Liver (tissue), 9 donors: Measurements from ENCODE around the gene ATP7B. TPM values are rescaled to one million over a fixed set of nuclear protein-coding genes. Genes with fewer than 3 reads are reported as not detected.

Source experiments
- DNase-seq: peaks from one replicate; pipeline ENCODE4 v3.0.0-alpha.2; 2017; ENCODE audit warnings: low spot score
- H3K27ac ChIP-seq, 2 donors: one replicate each; pipeline ENCODE4 v1.7.0; 2013; ENCODE audit warnings: inconsistent platforms in 2 of 2, low read length in 2 of 2, control low read depth in 1 of 2, low read depth in 1 of 2, mild to moderate bottlenecking in 1 of 2
- H3K27me3 ChIP-seq, 4 donors: one replicate each; pipeline versions ENCODE4 v1.6.1 to v1.7.0; 2013; ENCODE audit warnings: low read length in 3 of 4, inconsistent platforms in 1 of 4, mild to moderate bottlenecking in 1 of 4, moderate library complexity in 1 of 4; ENCODE audit not compliant: control insufficient read depth in 4 of 4, insufficient read depth in 4 of 4
- H3K36me3 ChIP-seq, 4 donors: one replicate each; pipeline versions ENCODE4 v1.6.1 to v1.7.0; 2013; ENCODE audit warnings: low read length in 3 of 4, mild to moderate bottlenecking in 3 of 4, low read depth in 1 of 4, moderate library complexity in 1 of 4; ENCODE audit not compliant: control insufficient read depth in 4 of 4, insufficient read depth in 3 of 4
- H3K4me1 ChIP-seq, 4 donors: one replicate each; pipeline versions ENCODE4 v1.6.1 to v1.7.0; 2013; ENCODE audit warnings: low read length in 3 of 4, mild to moderate bottlenecking in 3 of 4, moderate library complexity in 1 of 4; ENCODE audit not compliant: control insufficient read depth in 4 of 4, insufficient read depth in 4 of 4
- H3K4me3 ChIP-seq, 3 donors: one replicate each; pipeline versions ENCODE4 v1.6.1 to v1.7.0; 2013; ENCODE audit warnings: low read length in 3 of 3, control low read depth in 1 of 3, low read depth in 1 of 3, mild to moderate bottlenecking in 1 of 3
- H3K9ac ChIP-seq, 2 donors: one replicate each; pipeline ENCODE4 v1.7.0; 2013; ENCODE audit warnings: low read length in 2 of 2, mild to moderate bottlenecking in 2 of 2, moderate library complexity in 2 of 2, control low read depth in 1 of 2, low read depth in 1 of 2
- H3K9me3 ChIP-seq, 4 donors: one replicate each; pipeline versions ENCODE4 v1.6.1 to v1.7.0; 2013; ENCODE audit warnings: low read length in 3 of 4; ENCODE audit not compliant: control insufficient read depth in 4 of 4
- ATF3 ChIP-seq: IDR thresholded peaks from 2 replicates; pipeline ENCODE4 v1.6.1; 2016; ENCODE audit warnings: antibody characterized with exemption
- CTCF ChIP-seq: fragments of 150-350 bp; IDR thresholded peaks from 2 replicates; pipeline ENCODE4 v1.5.1; 2017; ENCODE audit warnings: improper control_type of control experiment, low read depth, low read length; ENCODE audit not compliant: missing input control
- EGR1 ChIP-seq, 2 donors: IDR thresholded peaks; 2 replicates each; pipeline ENCODE4 v1.6.1; 2016 to 2018; ENCODE audit warnings: antibody characterized with exemption in 2 of 2, low read depth in 2 of 2
- FOXA1 ChIP-seq: IDR thresholded peaks from 2 replicates; pipeline ENCODE4 v1.6.1; 2016; ENCODE audit warnings: antibody characterized with exemption
- FOXA2 ChIP-seq: IDR thresholded peaks from 2 replicates; pipeline ENCODE4 v1.6.1; 2016; ENCODE audit warnings: antibody characterized with exemption
- GABPA ChIP-seq, 2 donors: IDR thresholded peaks in 1 of 2; conservative IDR thresholded peaks in 1 of 2; 2 replicates each; pipeline ENCODE4 v1.6.1; 2016; ENCODE audit warnings: antibody characterized with exemption in 2 of 2, mild to moderate bottlenecking in 1 of 2, moderate library complexity in 1 of 2
- HNF4G ChIP-seq: IDR thresholded peaks from 2 replicates; pipeline ENCODE4 v1.6.1; 2016; ENCODE audit warnings: antibody characterized with exemption
- JUND ChIP-seq, 2 donors: IDR thresholded peaks; 2 replicates each; pipeline ENCODE4 v1.6.1; 2016; ENCODE audit warnings: antibody characterized with exemption in 2 of 2
- MAX ChIP-seq: IDR thresholded peaks from 2 replicates; pipeline ENCODE4 v1.6.1; 2016; ENCODE audit warnings: antibody characterized with exemption
- NR2F2 ChIP-seq: IDR thresholded peaks from 2 replicates; pipeline ENCODE4 v1.6.1; 2016; ENCODE audit warnings: antibody characterized with exemption
- RAD21 ChIP-seq, 2 donors: IDR thresholded peaks; 2 replicates each; pipeline ENCODE4 v1.6.1; 2016; ENCODE audit warnings: antibody characterized with exemption in 2 of 2, mild to moderate bottlenecking in 2 of 2
- REST ChIP-seq: IDR thresholded peaks from 2 replicates; pipeline ENCODE4 v1.6.1; 2016; ENCODE audit warnings: antibody characterized with exemption, mild to moderate bottlenecking
- RXRA ChIP-seq, 2 donors: IDR thresholded peaks; 2 replicates each; pipeline ENCODE4 v1.6.1; 2017 to 2018; ENCODE audit warnings: antibody characterized with exemption in 2 of 2, mild to moderate bottlenecking in 1 of 2
- SP1 ChIP-seq: IDR thresholded peaks from 2 replicates; pipeline ENCODE4 v1.6.1; 2018; ENCODE audit warnings: antibody characterized with exemption, mild to moderate bottlenecking
- YY1 ChIP-seq: IDR thresholded peaks from 2 replicates; pipeline ENCODE4 v1.6.1; 2016; ENCODE audit warnings: antibody characterized with exemption, mild to moderate bottlenecking
- ZBTB33 ChIP-seq: IDR thresholded peaks from 2 replicates; pipeline ENCODE4 v1.6.1; 2016; ENCODE audit warnings: antibody characterized with exemption
- WGBS: extraction: QIAGEN DNeasy Blood & Tissue Kit; methylation state at CpG from one replicate; pipeline ENCODE4 v1.1.7; 2013; 5-methylcytosine and 5-hydroxymethylcytosine counted together
- polyA plus RNA-seq, 2 donors: library from polyadenylated mRNA; stranded (reverse) in 1 of 2; unstranded in 1 of 2; fragments of 200-250 nt in 1 of 2; fragments of >200 nt in 1 of 2; fragmentation: Nextera tagmentation in 1 of 2; extraction: Ambion mirVana in 1 of 2; gene quantifications; one replicate each; pipeline versions ENCODE4 v1.2.1 to v1.2.3, GENCODE V29; 2013 to 2015
- total RNA-seq, 2 donors: library from RNA; depleted of rRNA; stranded (reverse); fragments of >200 nt; gene quantifications; one replicate each; pipeline ENCODE4 v1.2.3, GENCODE V29; 2014
- donor health status: healthy.
- donor health status: healthy.
- donor health status: healthy.
- donor health status: healthy.
- donor health status: healthy.

Gene ATP7B
- total and polyA plus RNA-seq, 4 donors: 8.0 to 37.7 (median 22.1) TPM

GRCh38 chr13:51933466-51934058, 77.7 kb downstream of the ATP7B start:
- WGBS: 93% methylated on average over 14 of the region's 14 CpGs
- H3K36me3 ChIP-seq: peaks cover 10 to 51% (median 25%) of the 10 kb centered on the region in 4 donors
- TF ChIP-seq RAD21 (IDR thresholded peaks at IDR 0.05) (no peak), NR2F2 (no peak), RXRA (IDR thresholded peaks at IDR 0.05) (no peak), ATF3 (no peak), SP1 (no peak)
- H3K9ac ChIP-seq: no peak overlapping the region
- no peak for DNase-seq
- H3K4me1 ChIP-seq: peaks cover 0 to 6% (median 0%) of the 10 kb centered on the region in 4 donors
- no peak overlapping the region for H3K27ac ChIP-seq
- H3K9me3 ChIP-seq: no peaks in the 10 kb centered on the region
- no peak overlapping the region for H3K4me3 ChIP-seq
- H3K27me3 ChIP-seq: no peaks in the 10 kb centered on the region

- Histone ChIP-seq H3K9ac (no peak overlapping the region), H3K36me3 (peaks cover 9 to 50% (median 24%) of the 10 kb centered on the region in 4 donors), H3K9me3 (no peaks in the 10 kb centered on the region), H3K4me3 (no peak overlapping the region), H3K27ac (no peak overlapping the region), H3K4me1 (no peaks in the 10 kb centered on the region), H3K27me3 (no peaks in the 10 kb centered on the region)
- DNase-seq: no peak
- 97% methylated on average over 9 of the region's 9 CpGs for WGBS
- TF ChIP-seq SP1: no peak
- TF ChIP-seq REST: no peak
- TF ChIP-seq YY1: no peak
Observed at GRCh38 chr13:51932231-51932630, 79.0 kb downstream of the ATP7B start.

GRCh38 chr13:51931606-51932005, 79.6 kb downstream of the ATP7B start:
- Histone ChIP-seq H3K27me3 (no peaks in the 10 kb centered on the region), H3K27ac (no peak overlapping the region), H3K4me3 (no peak overlapping the region), H3K9ac (no peak overlapping the region), H3K4me1 (no peaks in the 10 kb centered on the region), H3K9me3 (no peaks in the 10 kb centered on the region), H3K36me3 (peaks cover 9 to 45% (median 22%) of the 10 kb centered on the region in 4 donors)
- 94% methylated on average over 6 of the region's 6 CpGs for WGBS
- no peak for DNase-seq
- TF ChIP-seq RAD21 (IDR thresholded peaks at IDR 0.05): no peak
- TF ChIP-seq MAX: no peak
- TF ChIP-seq ZBTB33: no peak
- TF ChIP-seq NR2F2: no peak
- TF ChIP-seq SP1: no peak
- no peak for TF ChIP-seq CTCF
- no peak for TF ChIP-seq EGR1 (IDR thresholded peaks at IDR 0.05; ENCODE audit: low read depth in 2 of 2)
- TF ChIP-seq ATF3: no peak
- TF ChIP-seq YY1: no peak
- TF ChIP-seq JUND (IDR thresholded peaks at IDR 0.05): no peak
- TF ChIP-seq GABPA (IDR thresholded peaks at IDR 0.05 in 1 of 2, conservative IDR thresholded peaks at IDR 0.05 in 1 of 2): no peak
- no peak for TF ChIP-seq HNF4G
- TF ChIP-seq FOXA1: no peak
- TF ChIP-seq FOXA2: no peak
